ENCODE measurements around the gene MMP24. TPM values are rescaled to one million over a fixed set of nuclear protein-coding genes. Genes with fewer than 3 reads are reported as not detected.

MMP24 gene
- total RNA-seq, 1 donor from 2014 or later = 1.9 TPM

DNA sequence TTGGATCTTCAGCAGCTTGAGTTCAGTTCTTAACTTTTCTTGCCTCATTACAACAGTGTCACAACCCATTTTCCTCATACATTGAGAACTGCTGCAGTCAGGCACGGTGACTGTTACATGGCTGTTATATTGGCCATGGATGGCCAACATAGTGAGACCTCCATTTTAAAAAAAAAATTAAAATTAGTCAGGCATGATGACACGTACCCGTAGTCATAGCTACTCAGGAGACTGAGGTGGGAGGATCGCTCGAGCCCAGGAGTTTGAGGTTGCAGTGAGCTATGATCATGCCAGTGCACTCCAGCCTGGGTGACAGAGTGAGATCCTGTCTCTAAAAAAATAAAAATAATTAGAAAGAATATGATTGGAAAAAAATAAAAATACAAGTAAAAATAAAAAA, 9.9 kb upstream of the MMP24 start:
- Histone ChIP-seq H3K27ac (no peak overlapping the region), H3F3A (ENCODE audit: low read depth) (no peaks in the 10 kb centered on the region), H3K36me3 (no peaks in the 10 kb centered on the region), H3K9me3 (ENCODE audit: low read depth) (no peaks in the 10 kb centered on the region), H3K4me3 (no peak overlapping the region), H3K4me2 (no peak overlapping the region), H3K27me3 (no peaks in the 10 kb centered on the region), H3K79me2 (ENCODE audit: low read depth) (no peaks in the 10 kb centered on the region), H2AFZ (replicated peaks) (no peak overlapping the region), H3K4me1 (no peaks in the 10 kb centered on the region), H4K20me1 (ENCODE audit: low read depth) (no peaks in the 10 kb centered on the region), H3K9ac (no peak overlapping the region)
- Mint-ChIP-seq H3K4me1 (no peaks in the 10 kb centered on the region), H3K4me3 (no peak overlapping the region), H3K27me3 (ENCODE audit: insufficient read depth, low read depth) (peaks cover 10% of the 10 kb centered on the region), H3K9me3 (no peaks in the 10 kb centered on the region), H3K36me3 (no peaks in the 10 kb centered on the region), H3K27ac (no peak overlapping the region)
- TF ChIP-seq, protein P1, sequence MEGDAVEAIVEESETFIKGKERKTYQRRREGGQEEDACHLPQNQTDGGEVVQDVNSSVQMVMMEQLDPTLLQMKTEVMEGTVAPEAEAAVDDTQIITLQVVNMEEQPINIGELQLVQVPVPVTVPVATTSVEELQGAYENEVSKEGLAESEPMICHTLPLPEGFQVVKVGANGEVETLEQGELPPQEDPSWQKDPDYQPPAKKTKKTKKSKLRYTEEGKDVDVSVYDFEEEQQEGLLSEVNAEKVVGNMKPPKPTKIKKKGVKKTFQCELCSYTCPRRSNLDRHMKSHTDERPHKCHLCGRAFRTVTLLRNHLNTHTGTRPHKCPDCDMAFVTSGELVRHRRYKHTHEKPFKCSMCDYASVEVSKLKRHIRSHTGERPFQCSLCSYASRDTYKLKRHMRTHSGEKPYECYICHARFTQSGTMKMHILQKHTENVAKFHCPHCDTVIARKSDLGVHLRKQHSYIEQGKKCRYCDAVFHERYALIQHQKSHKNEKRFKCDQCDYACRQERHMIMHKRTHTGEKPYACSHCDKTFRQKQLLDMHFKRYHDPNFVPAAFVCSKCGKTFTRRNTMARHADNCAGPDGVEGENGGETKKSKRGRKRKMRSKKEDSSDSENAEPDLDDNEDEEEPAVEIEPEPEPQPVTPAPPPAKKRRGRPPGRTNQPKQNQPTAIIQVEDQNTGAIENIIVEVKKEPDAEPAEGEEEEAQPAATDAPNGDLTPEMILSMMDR (IDR thresholded peaks at IDR 0.05) = no peak
- TF ChIP-seq EZH2 (IDR thresholded peaks at IDR 0.05) (no peak), EZH2phosphoT487 (IDR thresholded peaks at IDR 0.05) (no peak)
- DNase-seq (ENCODE audit: low spot score) = no peak

DNA sequence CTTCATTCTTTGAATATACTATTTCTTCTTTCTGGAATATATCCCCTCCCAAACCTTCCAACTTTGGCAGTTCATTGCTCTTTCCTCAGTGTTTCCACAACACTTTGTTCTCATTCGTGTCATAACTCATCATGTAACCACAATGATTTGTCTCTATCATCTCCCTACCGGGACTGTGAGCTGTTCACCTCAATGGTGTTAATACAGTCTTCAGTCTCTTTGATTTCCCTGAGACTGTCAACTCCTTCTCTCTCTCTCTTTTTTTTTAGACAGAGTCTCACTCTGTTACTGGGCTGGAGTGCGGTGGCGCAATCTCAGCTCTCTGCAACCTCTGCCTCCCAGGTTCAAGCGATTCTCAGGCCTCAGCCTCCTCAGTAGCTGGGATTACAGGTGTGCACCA, 2.5 kb upstream of the MMP24 start:
- H3K4me1 Mint-ChIP-seq = peaks cover 4% of the 10 kb centered on the region
- Histone ChIP-seq H3F3A (ENCODE audit: low read depth) (peaks cover 13% of the 10 kb centered on the region), H3K9me3 (ENCODE audit: low read depth) (no peaks in the 10 kb centered on the region), H4K20me1 (ENCODE audit: low read depth) (peaks cover 11% of the 10 kb centered on the region), H3K27ac (no peak overlapping the region), H3K9ac (no peak overlapping the region), H2AFZ (replicated peaks) (no peak overlapping the region), H3K36me3 (no peaks in the 10 kb centered on the region), H3K27me3 (peaks cover 36% of the 10 kb centered on the region), H3K4me2 (no peak overlapping the region), H3K4me1 (peaks cover 8% of the 10 kb centered on the region), H3K79me2 (ENCODE audit: low read depth) (no peaks in the 10 kb centered on the region), H3K4me3 (no peak overlapping the region)
- peaks cover 32% of the 10 kb centered on the region for H3K27me3 Mint-ChIP-seq (ENCODE audit: insufficient read depth, low read depth)
- TF ChIP-seq EZH2 (IDR thresholded peaks at IDR 0.05) = no peak
- TF ChIP-seq EZH2phosphoT487 (IDR thresholded peaks at IDR 0.05) = no peak
- TF ChIP-seq, protein P1 (IDR thresholded peaks at IDR 0.05) = no peak
- H3K4me3 Mint-ChIP-seq = no peak overlapping the region
- H3K36me3 Mint-ChIP-seq = no peaks in the 10 kb centered on the region
- no peak for DNase-seq (ENCODE audit: low spot score)
- H3K27ac Mint-ChIP-seq = no peak overlapping the region
- H3K9me3 Mint-ChIP-seq = no peaks in the 10 kb centered on the region

DNA sequence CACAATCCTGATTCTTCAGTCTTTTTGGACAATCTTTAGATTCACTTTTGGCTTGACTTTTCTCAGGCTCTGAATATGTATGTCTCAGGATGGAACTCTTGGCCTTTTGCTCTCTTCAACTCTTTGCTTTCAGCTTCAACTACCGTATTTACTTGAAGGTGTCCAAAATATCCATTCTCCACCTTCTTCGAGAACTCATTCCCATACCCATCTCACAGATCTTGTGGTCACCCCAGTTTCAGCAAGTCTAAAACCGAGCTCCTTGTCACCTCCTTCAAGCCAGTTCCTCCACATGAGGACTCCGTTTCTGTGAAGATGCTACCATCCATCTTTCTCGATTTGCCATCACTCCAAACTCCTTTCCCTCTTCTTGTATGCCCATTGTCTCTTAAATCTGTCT, 2.0 kb upstream of the MMP24 start:
- peaks cover 31% of the 10 kb centered on the region for H3K27me3 Mint-ChIP-seq (ENCODE audit: insufficient read depth, low read depth)
- DNase-seq (ENCODE audit: low spot score) = no peak
- Histone ChIP-seq H3F3A (ENCODE audit: low read depth) (peaks cover 13% of the 10 kb centered on the region), H3K4me3 (no peak overlapping the region), H4K20me1 (ENCODE audit: low read depth) (peaks cover 11% of the 10 kb centered on the region), H3K4me2 (no peak overlapping the region), H3K36me3 (no peaks in the 10 kb centered on the region), H3K4me1 (peaks cover 8% of the 10 kb centered on the region), H2AFZ (replicated peaks) (no peak overlapping the region), H3K9ac (no peak overlapping the region), H3K9me3 (ENCODE audit: low read depth) (no peaks in the 10 kb centered on the region), H3K79me2 (ENCODE audit: low read depth) (no peaks in the 10 kb centered on the region), H3K27me3 (peaks cover 36% of the 10 kb centered on the region), H3K27ac (no peak overlapping the region)
- H3K4me1 Mint-ChIP-seq = peaks cover 4% of the 10 kb centered on the region
- no peaks in the 10 kb centered on the region for H3K36me3 Mint-ChIP-seq
- H3K4me3 Mint-ChIP-seq = no peak overlapping the region
- H3K9me3 Mint-ChIP-seq = no peaks in the 10 kb centered on the region
- no peak overlapping the region for H3K27ac Mint-ChIP-seq
- TF ChIP-seq EZH2 (IDR thresholded peaks at IDR 0.05) (no peak), EZH2phosphoT487 (IDR thresholded peaks at IDR 0.05) (no peak)
- TF ChIP-seq, protein P1 (IDR thresholded peaks at IDR 0.05) = no peak

All from neural progenitor cell (in vitro differentiated cells).